ENCODE data around the gene TGIF2. TPM values are rescaled to one million over a fixed set of nuclear protein-coding genes. Genes with fewer than 3 reads are reported as not detected.
"Not testable (repeated sequence)": the region's sequence is repeated elsewhere in the genome, so short reads cannot be mapped to it uniquely, and the experiment has no call there.

The TGIF2 gene
- total RNA-seq, 1 donor from 2014 or later: 6.1 TPM

DNA sequence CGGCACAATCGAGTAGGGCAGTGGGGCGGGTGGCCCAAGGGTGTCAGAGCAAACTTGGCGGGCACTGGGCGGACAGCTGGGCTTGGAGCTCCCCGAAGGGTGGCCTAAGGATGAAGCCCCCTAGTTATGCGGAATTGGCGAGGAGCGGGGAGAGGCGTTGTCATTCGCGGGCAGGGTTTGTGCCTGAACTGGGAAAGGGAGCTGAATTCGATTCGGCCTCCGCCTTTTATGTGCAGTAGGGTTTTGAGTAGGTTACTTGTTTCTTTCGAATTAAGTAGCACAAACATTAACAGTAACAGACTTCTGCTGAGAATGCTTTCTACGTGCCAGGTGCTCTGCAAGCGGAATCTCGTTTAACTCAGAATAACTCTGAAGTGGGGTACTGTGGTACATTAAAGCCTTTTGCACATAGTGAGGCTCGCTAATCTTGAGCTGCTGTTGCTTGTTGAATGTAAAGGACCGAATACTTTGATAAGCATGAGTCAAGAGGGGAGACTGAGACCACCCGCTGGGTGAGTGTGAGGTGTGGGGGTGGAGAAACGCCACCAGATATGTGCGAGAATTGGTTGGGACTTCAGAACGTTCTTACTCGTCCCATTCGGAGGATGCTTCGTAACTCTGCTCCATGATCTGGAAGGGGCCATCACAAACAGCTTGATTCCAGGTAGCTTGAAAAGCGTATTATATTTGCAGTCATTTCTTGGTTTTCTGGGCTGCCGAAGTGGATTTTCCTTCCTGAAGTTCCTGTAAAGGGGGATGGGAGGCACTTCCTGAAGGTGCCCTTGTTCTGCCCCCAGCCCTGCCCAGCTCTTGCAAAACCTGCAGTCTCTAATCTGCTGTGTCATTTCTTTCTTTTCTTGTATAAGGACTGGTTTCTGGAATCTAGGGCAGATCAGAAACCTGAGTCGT lies 33.0 kb downstream of the TGIF2 start:
- DNase-seq (ENCODE audit: low spot score): no peak
- intact Hi-C loops (cut with DNase I): loop anchor here (5.0 to 10.0 kb wide), 2 partner anchors 258 to 281 kb away; a partner anchor contains a TSS

DNA sequence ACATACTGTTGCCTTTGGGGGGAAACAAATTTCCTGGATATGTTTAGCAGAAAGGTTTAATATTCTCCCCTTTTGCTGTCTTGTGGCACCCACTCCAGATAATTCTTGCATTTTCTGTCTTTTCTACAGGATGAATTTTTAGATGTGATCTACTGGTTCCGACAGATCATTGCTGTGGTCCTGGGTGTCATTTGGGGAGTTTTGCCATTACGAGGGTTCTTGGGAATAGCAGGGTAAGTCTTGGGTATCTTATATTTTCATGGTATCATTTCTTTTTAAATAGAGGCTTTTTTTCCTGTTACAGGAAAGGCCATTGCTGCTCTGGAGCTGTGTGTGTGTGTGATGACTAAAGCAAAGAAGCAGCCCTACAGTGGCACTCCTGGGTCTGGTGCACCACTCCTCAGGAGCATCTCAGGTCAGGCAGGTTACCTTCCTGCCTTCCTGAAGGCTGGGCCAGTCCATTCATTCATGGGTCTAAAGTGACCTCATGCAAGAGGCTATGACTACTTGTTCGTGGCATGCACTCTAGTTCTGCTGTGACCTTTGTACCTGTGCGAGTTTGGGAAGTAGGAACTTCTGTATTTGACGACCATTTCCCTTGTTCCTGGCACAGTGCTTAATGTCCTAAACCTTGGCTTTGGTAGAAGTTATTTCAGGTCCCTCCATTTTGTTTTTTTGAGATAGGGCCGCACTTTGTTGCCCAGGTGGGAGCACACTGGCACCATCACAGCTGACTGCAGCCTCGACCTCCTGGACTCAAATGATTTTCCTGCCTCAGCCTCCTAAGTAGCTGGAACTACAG lies 34.4 kb downstream of the TGIF2 start:
- intact Hi-C loops (cut with DNase I): loop anchor here (5.0 to 10.0 kb wide), 2 partner anchors 257 to 280 kb away; a partner anchor contains a TSS

DNA sequence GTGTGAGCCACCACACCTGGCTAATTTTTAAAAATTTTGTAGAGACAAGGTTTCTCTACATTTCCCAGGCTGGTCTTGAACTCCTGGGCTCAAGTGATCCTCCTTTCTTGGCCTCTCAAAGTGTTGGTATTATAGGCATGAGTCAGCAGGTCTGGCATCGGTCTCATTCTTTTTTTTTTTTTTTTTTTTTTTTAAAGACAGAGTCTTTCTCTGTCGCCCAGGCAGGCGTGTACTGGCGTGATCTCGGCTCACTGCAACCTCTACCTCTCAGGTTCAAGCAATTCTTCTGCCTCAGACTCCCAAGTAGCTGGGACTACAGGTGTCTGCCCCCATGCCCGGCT lies 35.0 kb downstream of the TGIF2 start:
- intact Hi-C loops (cut with DNase I): loop anchor here (5.0 to 10.0 kb wide), 2 partner anchors 256 to 279 kb away; a partner anchor contains a TSS
- DNase-seq (ENCODE audit: low spot score): not testable (repeated sequence)

More for the DNA sequence above, 34.4 kb downstream of the TGIF2 start:
- no peak for DNase-seq (ENCODE audit: low spot score)

DNA sequence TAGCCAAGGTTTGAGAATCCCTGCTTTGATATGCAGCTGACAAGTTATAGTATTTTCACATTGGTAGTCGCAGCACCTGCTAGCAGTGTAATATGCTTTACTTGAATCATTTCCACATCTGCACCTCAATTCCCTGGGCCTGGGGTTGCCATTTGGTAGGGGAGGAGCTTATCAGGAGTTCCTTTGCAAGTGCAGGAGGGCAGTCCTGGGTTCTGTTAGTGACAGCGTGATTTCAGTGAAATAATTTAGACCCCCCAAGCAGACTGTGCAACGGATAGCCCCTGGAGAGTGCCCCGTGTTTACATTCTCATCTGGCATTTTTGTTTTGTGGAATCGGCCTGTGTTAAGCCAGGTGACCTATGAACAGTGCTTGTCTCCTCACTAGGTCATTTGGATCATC lies 38.2 kb downstream of the TGIF2 start:
- no peak for DNase-seq (ENCODE audit: low spot score)
- intact Hi-C loops (cut with DNase I): loop anchor here (10.0 kb wide), 1 partner anchor 143 kb away; no protein-coding TSS in a partner anchor

DNA sequence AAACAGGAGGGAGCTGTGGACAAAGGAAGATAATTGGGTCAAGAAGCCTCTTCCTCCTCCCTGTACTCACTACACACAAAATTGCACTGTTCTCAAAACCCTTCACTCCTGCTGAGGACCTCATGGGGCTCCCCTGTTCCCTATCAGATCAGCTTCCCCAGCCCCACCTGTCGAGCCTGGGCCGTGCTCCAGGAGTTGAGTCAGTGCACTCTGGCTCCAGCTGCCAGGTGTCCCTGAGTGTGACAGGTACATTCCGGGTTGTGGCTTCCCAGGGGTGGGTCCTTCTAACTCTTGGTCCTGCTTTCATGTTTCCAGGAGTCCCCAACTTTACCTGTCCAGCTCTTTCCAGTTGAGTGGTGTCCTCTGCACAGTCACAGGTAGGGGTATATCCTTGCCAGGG lies 40.6 kb downstream of the TGIF2 start:
- intact Hi-C loops (cut with DNase I): loop anchor here (10.0 kb wide), 1 partner anchor 141 kb away; no protein-coding TSS in a partner anchor
- DNase-seq (ENCODE audit: low spot score): no peak

DNA sequence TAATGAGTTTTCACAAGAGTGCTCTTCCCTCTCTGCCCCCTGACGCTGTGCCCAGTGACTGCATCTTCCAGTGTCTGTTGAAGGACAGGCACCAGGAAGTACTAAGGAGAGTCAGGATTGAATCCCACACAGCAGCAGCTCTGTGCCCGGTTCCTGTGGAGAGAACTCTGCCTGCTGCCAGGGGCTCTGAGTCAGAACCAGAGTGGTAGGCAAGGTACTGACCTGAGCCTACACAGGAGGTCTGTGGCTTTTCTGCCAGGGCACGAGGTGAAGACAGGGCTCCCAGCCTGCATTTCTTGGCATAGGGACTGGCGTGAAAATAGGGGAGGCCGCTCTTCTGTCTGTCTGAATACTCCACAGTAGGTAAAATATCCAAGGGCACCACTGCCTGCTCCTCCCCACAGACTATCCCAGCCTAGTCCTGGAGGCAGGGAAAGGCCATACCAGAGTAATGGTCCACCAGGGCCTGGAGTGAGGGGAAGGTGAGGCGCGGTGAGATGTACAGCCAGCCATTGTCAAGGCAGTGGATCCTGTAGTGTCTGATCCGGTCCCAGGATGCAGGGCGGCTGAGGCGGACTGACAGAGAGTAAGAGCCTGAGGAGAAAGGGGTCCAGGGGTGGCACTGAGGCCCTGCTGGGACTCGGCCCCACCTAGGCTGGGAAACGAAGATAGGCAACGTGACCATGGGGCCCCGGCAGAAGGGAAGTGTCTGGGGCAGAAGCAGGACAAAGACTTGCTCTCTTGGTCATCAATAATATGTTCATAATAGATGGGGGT lies 41.6 kb downstream of the TGIF2 start:
- intact Hi-C loops (cut with DNase I): loop anchor here (10.0 kb wide), 1 partner anchor 140 kb away; no protein-coding TSS in a partner anchor

DNA sequence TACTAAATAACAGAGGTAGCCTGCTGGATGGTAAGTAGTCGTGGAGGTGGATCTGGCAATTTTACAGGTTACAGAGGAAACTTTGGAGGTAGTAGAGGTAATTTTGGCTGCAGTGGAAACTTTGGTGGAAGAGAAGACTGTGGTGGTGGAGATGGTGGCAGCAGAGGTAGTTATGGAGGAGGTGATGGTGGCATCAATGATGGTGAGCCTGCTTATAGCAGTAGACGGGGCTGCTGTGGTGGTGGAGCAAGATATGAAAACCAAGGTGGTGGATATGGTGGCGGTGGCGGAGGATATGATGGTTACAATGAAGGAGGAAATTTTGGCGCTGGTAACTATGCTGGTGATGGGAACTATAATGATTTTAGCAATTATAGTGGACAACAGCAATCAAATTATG lies 47.5 kb downstream of the TGIF2 start:
- intact Hi-C loops (cut with DNase I): no loop called here
- no peak for DNase-seq (ENCODE audit: low spot score)

More for the DNA sequence above, 41.6 kb downstream of the TGIF2 start:
- no peak for DNase-seq (ENCODE audit: low spot score)

DNA sequence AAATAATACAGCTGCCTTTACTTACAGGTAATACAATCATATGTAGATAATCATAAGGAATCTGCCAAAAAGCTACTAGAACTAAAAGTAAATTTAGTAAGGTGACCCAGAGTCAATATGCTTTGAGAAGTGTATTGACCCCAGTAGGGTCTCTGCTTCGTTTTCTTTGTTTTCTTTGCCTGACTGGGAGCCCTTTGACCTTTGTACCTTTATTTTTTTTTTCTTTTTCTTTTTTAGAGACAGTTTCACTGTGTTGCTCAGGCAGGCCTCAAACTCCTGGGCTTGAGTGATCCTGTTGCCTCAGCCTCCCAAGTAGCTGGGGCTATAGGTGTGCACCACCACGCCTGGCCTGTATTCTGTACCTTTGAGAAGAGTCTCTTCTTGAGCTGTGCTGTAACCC lies 50.0 kb downstream of the TGIF2 start:
- intact Hi-C loops (cut with DNase I): no loop called here

DNA sequence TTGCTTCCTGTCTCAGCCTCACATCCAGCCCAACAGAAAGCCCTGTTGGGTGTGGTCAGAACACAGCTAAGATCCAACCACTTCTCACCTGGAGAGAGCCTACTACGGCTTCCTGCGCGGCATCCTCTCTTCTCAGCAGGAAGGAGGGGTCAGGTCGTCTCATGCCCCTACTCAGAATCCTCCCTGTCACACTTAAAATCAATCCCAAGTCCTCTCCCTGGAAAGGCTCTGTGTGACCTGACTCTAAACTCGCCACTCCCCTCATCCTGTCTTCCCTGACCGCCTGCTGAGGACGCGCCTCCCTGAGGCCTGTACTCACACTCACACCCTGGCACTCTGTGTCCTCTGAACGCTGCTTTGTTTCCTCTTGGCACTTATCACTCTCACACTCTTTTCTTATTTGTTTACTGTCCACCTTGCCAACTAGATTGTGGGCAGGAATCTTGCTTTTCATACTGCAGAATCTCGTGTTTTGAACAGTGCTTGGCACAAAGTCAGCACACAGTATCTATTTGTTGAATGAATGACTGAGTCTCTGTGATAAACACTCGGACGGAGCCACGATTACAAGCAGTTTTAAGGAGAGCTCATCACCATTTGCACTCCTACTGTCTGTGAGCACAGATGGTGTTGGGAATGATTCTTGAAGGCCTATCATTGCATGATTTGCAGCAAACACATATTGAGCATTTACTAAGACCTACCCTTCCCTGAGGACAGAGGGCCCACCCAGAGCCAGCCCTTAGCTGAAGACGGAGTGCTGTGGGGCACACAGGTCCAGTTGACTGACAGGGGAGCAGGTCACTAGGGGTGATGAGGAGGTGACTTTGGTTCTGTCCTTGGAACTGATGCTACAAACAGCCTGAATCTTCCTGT lies 50.9 kb downstream of the TGIF2 start:
- intact Hi-C loops (cut with DNase I): no loop called here
- no peak for DNase-seq (ENCODE audit: low spot score)

More for the DNA sequence above, 50.0 kb downstream of the TGIF2 start:
- DNase-seq (ENCODE audit: low spot score): no peak

DNA sequence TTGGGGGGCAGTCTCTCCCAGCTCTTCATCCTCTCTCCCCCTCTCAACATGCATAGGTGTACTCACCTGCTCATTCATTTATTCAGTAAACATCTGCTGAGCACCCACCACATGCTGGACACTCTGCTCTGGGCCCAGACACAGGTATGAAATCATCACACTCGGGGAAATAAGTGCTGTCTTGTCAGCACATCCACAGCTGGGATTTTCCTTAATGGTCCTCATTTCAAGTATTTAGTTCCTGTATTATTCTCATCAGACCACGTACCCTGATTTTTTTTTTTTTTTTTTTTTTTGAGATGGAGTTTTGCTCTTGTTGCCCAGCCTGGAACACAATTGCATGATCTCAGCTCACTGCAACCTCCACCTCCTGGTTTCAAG lies 51.5 kb downstream of the TGIF2 start:
- intact Hi-C loops (cut with DNase I): no loop called here

DNA sequence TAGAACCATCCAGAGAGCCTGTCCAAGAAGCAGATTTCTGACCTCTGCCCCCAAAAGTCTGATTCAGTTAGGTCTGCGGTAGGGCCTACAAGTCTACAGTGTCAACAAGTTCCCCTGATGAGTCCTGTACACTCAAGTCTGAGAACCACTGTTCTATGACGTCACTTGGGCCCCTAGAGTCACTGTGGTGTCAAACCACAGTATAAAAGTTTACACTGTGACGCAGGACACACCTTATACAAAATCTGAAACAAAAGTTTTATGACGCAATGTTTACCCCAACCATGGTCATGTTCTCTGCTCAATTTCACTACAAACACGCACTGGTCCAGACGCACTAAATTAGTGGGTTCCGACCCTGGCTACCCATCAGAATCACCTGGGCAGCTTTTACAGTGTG lies 54.7 kb downstream of the TGIF2 start:
- no peak for DNase-seq (ENCODE audit: low spot score)
- intact Hi-C loops (cut with DNase I): no loop called here

More for the DNA sequence above, 51.5 kb downstream of the TGIF2 start:
- no peak for DNase-seq (ENCODE audit: low spot score)

DNA sequence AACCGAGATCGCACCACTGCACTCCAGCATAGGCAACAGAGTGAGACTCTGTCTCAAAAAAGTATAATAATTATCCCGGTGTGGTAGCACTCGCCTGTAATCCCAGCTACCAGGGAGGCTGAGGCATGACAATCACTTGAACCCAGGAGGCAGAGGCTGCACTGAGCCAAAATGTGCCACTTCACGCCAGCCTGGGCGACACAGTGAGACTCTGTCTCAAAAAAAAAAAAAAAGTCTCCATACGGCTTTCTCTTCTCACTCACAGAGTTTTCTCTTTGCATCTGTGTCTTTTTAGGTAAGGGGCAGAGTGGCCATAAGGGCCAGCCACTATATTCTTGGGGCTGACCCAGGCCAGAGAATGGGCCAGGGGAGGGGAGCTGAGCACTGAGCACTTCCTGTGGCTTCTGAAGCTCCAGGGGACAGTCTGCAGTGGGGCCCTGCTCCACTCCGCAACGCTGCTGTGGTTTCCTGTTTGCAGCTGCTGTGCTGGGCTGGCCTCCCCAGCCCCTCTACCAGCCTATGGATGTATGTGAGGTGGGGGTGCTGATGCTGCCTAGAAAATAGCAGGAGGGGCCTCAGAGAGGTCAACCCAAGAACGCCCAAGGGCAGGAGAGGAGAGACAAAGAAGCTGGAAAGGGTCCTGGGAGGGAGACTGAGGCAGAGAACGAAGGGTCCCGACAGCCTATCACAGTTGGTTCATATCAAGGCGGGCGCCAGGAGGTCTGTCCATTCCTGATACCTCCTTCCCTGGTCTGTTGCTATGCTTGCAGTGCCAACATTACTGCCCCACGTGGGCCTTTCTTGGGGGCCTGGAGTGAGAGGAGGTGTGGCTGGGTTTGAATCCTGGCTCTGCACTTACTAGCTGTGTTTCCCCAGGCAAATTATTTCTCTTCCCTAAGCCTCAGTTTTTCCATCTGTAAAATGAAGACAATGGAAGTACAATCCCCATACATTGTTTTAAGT lies 56.6 kb downstream of the TGIF2 start:
- DNase-seq (ENCODE audit: low spot score): no peak
- intact Hi-C loops (cut with DNase I): no loop called here

DNA sequence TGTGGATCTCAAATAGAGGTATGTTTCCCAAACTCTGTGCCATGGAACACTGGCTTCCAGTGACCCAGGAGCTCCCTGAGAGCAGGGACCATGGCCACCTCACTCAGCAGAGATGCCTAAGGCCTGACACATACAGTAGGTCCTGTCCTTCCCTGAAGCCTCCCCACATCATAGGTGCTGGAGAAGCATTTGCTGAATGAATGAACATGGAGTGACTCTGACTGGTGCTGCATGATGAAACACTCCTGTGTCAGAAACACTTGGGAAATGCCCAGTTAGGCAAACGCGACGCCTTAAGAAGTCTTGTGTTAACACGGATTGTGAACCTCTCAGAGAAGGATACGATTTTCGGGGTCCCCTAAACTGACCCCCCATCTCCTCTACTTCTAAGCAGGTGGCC lies 58.2 kb downstream of the TGIF2 start:
- intact Hi-C loops (cut with DNase I): no loop called here
- DNase-seq (ENCODE audit: low spot score): no peak

DNA sequence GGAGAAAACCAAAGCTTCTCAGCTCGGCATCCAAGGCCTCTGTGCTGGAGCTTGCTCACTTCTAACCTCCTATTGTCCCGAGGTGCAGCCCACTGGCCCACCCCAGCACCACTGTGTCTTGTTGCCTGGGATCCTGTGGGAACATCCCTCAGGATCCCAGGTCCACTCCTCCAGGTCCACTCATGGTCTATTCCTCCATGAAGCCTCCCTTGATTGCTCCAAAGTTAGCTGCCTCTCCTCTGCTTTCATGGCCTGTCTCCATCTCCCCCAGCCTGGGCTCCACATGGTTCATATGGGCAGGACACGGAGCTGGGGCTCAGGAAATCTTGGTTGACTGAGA lies 58.7 kb downstream of the TGIF2 start:
- intact Hi-C loops (cut with DNase I): no loop called here
- no peak for DNase-seq (ENCODE audit: low spot score)

DNA sequence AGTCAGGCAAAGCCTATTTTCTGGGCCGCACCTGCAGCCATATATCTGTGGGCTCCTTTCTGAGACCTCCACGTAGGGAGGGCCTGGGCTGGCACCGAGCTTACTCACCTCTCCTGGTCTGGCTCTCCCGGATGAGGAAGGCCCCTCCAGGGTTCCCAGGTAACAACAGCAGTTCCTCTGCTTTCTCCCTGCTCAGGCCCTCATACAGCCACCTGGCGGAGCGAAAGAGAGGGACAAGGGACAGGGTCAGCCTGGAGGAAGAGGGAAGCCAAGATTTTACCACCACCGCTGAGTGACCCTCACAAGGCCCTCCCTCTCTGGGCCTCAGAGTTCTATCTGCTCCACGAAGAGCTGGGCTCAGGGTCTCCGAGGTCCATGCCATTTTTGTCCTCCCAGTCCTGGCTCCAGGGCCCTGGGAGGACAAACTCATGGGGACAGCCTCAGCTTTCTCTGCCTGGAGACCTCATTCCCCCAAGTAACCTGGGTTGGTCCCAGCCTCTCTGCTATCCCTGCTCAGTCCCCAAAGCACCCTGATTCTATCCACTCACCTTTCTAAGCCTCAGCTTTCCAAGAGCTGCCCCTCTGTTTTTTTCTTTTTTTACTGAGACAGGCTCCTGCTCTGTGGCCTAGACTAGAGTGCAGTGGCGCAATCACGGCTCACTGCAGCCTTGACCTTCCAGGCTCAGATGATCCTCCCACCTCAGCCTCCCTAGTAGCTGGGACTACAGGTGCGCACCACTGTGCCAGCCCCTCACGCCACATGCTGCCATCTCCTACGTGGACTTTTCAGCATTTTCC lies 59.3 kb downstream of the TGIF2 start:
- intact Hi-C loops (cut with DNase I): no loop called here
- DNase-seq (ENCODE audit: low spot score): no peak

DNA sequence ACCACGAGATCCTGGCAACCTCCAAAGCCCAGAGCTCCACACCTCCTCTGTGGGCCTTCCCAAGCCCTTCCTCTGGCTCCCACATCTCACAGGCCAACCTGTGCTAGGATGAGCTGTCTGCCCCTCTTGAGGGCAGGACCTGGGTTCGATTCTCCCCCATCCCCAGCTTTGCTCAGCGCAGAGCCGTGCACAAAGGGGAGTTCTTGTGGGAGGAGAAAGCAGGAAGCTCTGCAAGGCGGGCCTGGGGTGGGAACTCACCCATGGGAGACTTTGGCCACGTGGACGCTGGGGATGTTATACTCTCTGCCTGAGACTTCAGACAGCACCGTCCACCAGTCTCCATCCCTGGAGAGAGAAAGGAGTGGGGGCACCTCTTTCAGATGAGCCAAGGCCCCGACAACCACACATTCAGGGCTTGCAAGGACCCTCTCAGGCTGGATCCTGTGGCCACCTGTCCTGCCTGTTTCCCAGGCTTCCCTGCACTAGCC lies 59.9 kb downstream of the TGIF2 start:
- intact Hi-C loops (cut with DNase I): no loop called here
- DNase-seq (ENCODE audit: low spot score): no peak

DNA sequence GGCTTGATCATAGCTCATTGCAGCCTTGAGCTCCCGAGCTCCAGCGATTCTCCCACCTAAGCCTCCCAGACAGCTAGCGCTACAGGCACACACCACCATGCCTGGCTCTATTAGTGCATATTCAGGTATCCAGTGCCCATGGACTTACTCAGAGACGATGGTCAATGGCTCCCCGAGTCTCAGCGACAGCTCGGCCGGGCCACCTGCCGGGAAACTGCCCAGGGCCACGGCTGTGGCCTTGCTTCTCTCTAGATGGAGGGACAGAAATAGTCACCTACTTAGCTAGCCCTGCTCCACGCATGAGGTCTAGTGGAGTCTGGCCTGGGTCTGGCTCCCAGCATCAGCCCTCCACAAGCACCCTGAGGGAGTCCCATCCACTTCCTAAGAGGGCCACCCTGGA lies 60.9 kb downstream of the TGIF2 start:
- no peak for DNase-seq (ENCODE audit: low spot score)
- intact Hi-C loops (cut with DNase I): no loop called here
